Right renal cortex interstitium (tissue), 3 donors: ENCODE results near the gene MYLK4. TPM values are rescaled to one million over a fixed set of nuclear protein-coding genes. Genes with fewer than 3 reads are reported as not detected.

ENCODE experiments used
- DNase-seq, 3 donors: peaks; one replicate each; pipeline ENCODE4 v3.0.0-alpha.2; 2013; ENCODE audit warnings: low read depth in 3 of 3, low spot score in 2 of 3
- polyA plus RNA-seq, 3 donors: library from polyadenylated mRNA; unstranded; fragments of 120-200 nt; gene quantifications; one replicate each; pipeline ENCODE4 v1.2.1, GENCODE V29; 2013; ENCODE audit not compliant: insufficient read length in 3 of 3

Gene MYLK4
- polyA plus RNA-seq, 3 donors: 0.96 to 1.7 (median 1.3) TPM

GRCh38 chr6:2635911-2636310 is 114.8 kb downstream of the MYLK4 start:
- no peak for DNase-seq

DNA sequence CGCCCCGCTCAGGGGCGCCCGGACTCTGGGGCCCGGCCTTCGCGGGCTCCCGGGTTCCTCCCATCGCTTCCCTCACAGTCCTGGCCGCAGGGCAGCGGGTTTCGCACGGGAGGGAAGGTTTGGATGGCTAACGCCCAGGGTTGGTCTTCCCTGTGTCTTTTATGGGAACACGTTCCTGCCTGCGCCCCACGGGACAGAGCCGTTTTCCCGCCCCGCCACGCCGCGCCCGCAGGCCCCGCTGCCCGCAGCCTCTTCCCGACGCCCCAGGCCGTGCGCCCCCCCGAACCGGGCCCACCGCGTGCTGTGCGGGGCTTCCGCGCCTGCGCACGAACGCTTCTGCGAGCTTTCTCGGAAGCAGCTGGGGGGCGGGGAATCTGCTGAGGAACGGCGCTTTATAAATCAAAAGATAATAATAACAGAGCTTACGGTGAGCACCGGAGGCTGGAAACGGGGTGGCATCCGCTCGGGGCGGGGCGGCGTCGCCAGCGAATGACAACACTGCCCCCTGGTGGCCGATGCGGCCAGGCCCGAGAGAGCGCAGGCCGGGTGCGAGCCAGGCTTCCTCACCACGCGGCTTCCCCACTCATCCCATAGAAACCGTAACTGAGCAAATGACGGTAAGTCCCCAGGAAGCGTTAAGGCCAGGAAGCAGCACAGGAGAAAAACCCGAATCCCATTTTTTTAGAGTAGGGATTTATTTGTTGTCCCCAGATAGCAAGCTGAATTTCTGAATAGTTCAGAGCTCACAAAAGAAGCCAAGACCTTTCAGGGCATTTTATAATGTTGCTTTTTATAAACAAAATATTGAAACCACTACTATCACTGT is 116.4 kb downstream of the MYLK4 start:
- DNase-seq: peak; percentile 48 to 76 (median 70)

- peak in 2 of 3 donors; percentile 4 to 9 for DNase-seq
Observed at GRCh38 chr6:2633736-2634135, 117.0 kb downstream of the MYLK4 start.

- no peak for DNase-seq
Observed at GRCh38 chr6:2632976-2633584, 117.6 kb downstream of the MYLK4 start.

GRCh38 chr6:2632368-2632767 is 118.4 kb downstream of the MYLK4 start:
- no peak for DNase-seq

GRCh38 chr6:2630891-2631571 is 119.7 kb downstream of the MYLK4 start:
- no peak for DNase-seq

GRCh38 chr6:2630359-2630758 is 120.4 kb downstream of the MYLK4 start:
- DNase-seq: no peak

- no peak for DNase-seq
Observed at GRCh38 chr6:2626401-2626800, 124.3 kb downstream of the MYLK4 start.

- DNase-seq: no peak
Observed at GRCh38 chr6:2625581-2625980, 125.1 kb downstream of the MYLK4 start.

DNA sequence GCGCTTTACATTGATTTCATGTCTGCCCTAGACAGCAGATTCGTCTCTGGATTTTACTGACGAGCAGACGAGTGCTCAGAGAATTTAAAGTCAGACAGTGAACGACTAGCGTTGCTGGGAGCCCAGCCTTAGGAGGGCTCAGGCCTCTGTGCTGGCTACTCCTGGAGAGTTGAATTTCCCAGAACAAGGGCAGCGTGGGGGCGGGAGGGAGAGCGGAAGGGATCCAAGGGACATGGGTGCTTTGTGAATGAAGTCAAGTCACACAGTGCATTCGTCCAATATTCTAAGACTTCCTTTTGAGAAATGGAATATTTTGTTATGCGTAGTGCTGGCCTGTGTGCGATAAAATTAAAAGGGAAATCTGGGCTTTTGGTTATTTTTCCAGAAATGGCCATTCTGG is 126.5 kb downstream of the MYLK4 start:
- no peak for DNase-seq

GRCh38 chr6:2623295-2623694 is 127.4 kb downstream of the MYLK4 start:
- no peak for DNase-seq

DNA sequence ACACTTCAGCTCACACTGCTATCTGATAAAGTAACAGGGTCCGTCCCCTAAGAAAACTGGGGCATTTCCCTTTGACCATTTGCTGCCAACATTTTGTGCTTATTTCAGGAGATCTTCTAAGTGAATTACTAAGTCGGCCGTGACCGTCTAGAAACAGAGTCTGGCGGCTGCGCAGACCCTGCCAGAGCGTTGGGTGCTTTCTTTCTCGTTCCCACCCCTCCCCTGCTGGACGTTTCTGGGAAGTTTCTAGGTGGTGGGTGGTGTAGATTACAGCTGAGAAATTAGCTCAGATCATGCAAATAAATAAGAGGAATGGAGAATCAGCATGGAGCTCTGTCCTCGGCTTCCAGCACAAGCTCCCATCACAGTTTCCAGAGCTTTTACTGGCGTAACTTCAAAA is 128.1 kb downstream of the MYLK4 start:
- DNase-seq: no peak

DNA sequence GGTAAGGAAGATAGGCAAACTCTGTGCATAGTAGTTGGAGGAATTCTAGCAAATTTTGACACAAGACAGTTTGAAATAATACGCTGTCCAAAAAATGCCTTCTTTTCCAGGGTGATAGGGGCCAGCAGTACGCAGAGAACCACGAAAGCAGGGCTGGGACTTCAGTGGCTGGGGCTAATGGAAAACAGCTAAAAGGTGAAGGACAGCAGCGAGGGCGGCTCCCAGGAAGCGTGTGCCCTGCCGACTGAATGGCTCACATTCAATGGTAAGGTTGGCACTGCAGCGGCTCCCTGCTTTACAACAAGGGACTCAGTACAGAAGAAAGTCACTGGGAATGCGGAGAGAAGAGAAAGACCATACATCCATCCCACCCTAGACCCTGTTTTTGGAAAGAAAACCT is 131.1 kb downstream of the MYLK4 start:
- no peak for DNase-seq

- no peak for DNase-seq
Observed at GRCh38 chr6:2617729-2618128, 133.0 kb downstream of the MYLK4 start.

- no peak for DNase-seq
Observed at GRCh38 chr6:2616811-2617210, 133.9 kb downstream of the MYLK4 start.

DNA sequence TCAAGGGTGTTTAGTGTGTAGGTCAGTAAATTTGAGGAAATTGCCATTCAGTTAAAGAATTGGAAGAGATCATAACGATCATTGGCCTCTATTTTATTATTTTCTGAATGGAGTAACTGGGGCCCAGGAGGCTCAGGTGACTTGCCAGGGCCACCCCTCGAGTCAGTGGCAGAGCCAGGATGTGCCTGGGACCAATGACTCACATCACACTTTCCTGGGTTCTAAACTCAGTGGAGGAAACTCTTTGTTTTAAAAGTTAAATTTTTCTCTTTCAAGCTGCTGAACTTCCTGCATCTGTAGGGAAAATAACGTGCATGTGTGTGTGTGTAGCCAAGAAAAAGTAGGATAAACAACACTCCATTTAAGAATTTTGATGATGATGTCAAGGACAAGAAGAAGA is 135.5 kb downstream of the MYLK4 start:
- no peak for DNase-seq

- no peak for DNase-seq
Observed at GRCh38 chr6:2614846-2615245, 135.9 kb downstream of the MYLK4 start.

DNA sequence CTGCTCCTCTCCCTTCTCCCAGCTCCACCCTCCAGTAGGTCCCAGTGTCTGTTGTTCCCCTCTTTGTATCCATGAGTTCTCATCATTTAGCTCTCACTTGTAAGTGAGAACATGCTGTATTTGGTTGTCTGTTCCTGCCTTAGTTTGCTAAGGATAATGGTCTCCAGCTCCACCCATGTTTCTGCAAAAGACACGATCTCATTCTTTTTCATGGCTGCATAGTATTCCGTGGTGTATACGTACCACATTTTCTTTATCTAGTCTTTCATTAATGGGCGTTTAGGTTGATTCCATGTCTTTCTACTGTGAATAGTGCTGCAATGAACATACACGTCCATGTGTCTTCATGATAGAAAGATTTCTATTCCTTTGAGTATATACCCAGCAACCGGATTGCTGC is 136.6 kb downstream of the MYLK4 start:
- no peak for DNase-seq
